GM19193 (cell line): ENCODE results near the gene DDX5.

Experiments
- POLR2A ChIP-seq: IDR thresholded peaks from 4 replicates; pipeline ENCODE4 v1.6.1; 2011; ENCODE audit not compliant: insufficient read depth, insufficient read length; ENCODE audit errors: extremely low read depth

Gene DDX5

GRCh38 chr17:64500862-64501765, 5.0 kb downstream of the DDX5 start:
- TF ChIP-seq POLR2A = no peak

DNA sequence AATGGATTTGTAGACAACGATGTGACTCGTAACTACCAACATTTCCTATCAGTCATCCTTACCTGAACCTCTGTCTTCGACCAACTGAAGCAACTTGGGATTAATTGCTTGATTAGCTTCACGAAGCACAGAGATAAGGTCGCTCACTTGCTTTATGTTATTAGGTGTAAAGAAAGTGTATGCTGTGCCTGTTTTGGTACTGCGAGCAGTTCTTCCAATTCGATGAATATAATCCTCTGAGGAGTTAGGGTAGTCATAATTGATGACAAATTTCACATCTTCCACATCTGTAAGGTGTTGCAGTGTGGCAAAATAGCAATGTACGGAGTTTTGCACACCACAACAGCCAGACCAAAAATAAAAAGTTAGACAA, 5.6 kb downstream of the DDX5 start:
- no peak for TF ChIP-seq POLR2A

DNA sequence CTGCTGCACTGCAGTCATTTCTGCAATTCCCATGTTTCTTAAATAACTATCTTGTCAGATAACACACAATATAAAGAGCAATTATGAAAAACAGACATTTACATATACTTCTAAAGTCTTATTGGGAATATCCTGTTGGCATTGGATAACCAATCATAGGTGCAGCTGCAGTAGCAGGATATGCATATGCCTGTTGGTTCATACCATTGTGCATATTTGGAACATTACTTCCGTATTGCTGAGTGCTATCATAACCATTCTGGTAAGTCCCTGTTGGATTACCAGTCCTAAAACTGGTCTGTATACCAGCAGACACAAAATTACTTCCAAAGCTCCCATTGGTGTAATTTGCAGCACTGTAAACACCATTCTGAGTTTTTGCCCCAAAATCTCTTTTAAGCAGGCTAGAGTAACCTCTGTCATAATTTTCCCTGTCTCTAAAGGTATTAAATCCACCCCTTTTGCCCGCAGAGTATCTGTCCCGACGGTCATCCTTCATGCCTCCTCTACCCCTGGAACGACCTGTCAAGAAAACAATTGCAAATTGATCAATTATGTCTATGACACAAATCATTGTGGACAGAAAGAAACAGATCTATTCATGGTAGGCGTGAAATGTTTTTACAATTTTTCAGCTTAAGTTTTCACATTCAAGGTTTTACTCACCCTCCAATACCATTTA, 6.1 kb downstream of the DDX5 start:
- TF ChIP-seq POLR2A = no peak

GRCh38 chr17:64498308-64499203, 7.5 kb downstream of the DDX5 start:
- no peak for TF ChIP-seq POLR2A

DNA sequence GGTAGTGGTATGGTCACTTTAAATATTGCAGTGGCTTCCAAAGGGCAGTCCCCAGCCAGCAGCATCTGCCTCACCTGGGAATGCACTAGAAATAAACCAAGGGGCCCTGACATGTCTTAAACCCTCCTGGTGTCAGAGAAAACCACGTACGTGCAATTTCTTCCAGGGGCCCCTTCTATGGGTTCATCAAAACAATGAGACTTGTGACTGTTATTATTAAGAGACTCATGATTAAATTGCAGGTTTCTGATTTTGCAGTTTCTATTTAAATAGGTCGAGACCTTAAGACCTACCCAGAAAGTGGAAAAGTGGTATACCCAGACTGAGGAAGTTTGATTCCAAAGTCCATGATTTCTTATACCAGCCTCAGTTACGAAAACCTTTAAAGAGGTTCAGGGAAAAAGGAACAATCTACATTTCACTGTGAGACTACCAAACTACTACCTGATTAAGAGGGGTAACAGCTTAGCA, 8.5 kb downstream of the DDX5 start:
- TF ChIP-seq POLR2A = no peak

- peak; percentile 92 for TF ChIP-seq POLR2A
These were observed 9.1 kb downstream of the DDX5 start, which contains the start of gene POLG2 for GRCh38 chr17:64496786-64497564. Gene POLG2 (minus strand): TSS chr17:64497054. CDS start chr17:64496968, 86 bp downstream.

- no peak for TF ChIP-seq POLR2A
These were observed 9.7 kb downstream of the DDX5 start for GRCh38 chr17:64496348-64496785.

DNA sequence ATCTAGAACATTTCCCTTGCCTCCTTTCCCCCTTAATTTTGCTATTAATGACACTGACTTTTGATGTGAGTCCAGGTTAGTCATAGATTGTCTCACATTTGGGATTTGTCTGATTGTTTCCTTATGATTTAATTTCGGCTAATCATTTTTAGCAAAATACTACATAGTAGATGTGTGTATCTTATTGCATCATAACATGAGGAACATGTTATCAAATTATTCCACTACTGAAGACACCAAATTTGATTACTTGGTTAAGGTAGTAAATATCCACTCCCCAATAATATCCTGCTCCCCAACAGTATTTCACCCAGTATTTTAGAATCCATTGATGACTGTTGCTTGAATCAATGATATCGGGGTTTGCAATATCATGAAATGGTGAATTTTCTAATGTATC, 12.0 kb downstream of the DDX5 start:
- no peak for TF ChIP-seq POLR2A

- TF ChIP-seq POLR2A = no peak
These were observed 13.5 kb downstream of the DDX5 start for GRCh38 chr17:64492481-64493109.

DNA sequence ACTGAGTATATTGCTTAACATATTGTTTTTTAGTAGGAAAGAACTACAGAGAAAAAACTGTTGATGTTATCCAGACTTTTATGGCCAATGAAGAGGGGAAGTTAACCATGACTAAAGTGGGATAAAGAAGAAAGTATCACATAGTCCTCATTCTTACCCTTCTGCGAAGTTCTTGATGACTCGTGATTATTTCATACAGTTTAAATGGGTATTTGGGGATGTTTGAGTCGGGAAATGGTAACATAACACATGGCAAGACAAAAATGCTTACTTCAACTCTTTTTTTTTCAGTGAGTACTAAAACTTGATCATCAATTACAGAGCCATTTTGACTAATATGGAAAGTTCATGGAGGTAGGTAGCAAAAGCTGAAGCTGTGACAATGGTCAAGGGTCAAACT, 14.1 kb downstream of the DDX5 start:
- TF ChIP-seq POLR2A = no peak

- no peak for TF ChIP-seq POLR2A
These were observed 14.8 kb downstream of the DDX5 start for GRCh38 chr17:64491034-64491860.

DNA sequence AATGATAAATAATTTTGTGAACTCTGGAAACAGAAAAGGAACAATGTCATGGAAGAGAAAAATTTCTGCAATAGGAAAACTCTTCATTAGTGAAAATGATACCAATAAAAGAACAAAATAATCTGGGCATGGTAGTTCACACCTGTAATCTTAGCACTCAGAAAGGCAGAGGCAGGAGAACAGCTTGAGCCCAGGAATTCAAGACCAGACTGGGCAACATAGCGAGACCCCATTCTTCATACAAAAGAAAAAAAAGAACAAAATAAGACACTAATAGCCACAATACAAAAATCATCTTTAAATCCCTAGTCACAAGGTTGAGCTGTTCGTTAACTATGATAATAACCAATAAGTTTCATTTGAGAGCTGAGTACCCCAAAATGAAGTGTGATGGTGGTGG, 17.8 kb downstream of the DDX5 start:
- TF ChIP-seq POLR2A = no peak

- no peak for TF ChIP-seq POLR2A
These were observed 21.7 kb downstream of the DDX5 start for GRCh38 chr17:64484380-64484779.
